ENCODE results near the gene ZNF345. TPM values are rescaled to one million over a fixed set of nuclear protein-coding genes. Genes with fewer than 3 reads are reported as not detected.

Gene ZNF345
- total and polyA plus RNA-seq, 10 of the 15 experiments (the other 5 are each of a cell fraction or from before 2014, with no cell fraction given) = 1.3 to 3.0 (median 2.0) TPM

- TF ChIP-seq NR2F1 (conservative IDR thresholded peaks at IDR 0.05) (peak; percentile 41; the same call in 1 of the 2 replicates), MXI1 (IDR thresholded peaks at IDR 0.05; ENCODE audit: low read depth, low read length) (0 out of 2 replicates have a peak, but pooled peaks have one; percentile 56), BHLHE40 (IDR thresholded peaks at IDR 0.05; ENCODE audit: borderline replicate concordance in 1 of 2, low read depth in 2 of 2, low read length in 1 of 2) (0 out of 4 replicates have a peak, but pooled peaks of 1 of the 2 experiments have one; percentile 14), REST (IDR thresholded peaks at IDR 0.05; ENCODE audit: low read depth, low read length) (no peak), MYC (IDR thresholded peaks at IDR 0.05; ENCODE audit: insufficient read depth, insufficient read length, insufficient replicate concordance, low read length, severe bottlenecking) (no peak), IRF4 (IDR thresholded peaks at IDR 0.05; ENCODE audit: low read depth, low read length) (no peak), ETV6 (conservative IDR thresholded peaks at IDR 0.05 in 1 of 2, IDR thresholded peaks at IDR 0.05 in 1 of 2; ENCODE audit: borderline replicate concordance in 1 of 2, low read depth in 1 of 2) (no peak), BCL3 (IDR thresholded peaks at IDR 0.05; ENCODE audit: borderline replicate concordance, insufficient read depth, low read depth, low read length, poor library complexity, severe bottlenecking) (peak; percentile 25), USF2 (IDR thresholded peaks at IDR 0.05; ENCODE audit: borderline replicate concordance, low read depth, low read length) (no peak), EP300 (IDR thresholded peaks at IDR 0.05; ENCODE audit: borderline replicate concordance in 1 of 2, control insufficient read depth in 1 of 2, low read depth in 2 of 2, low read length in 2 of 2) (0 out of 4 replicates have a peak, but pooled peaks of 1 of the 2 experiments have one; percentile 32), PBX3 (IDR thresholded peaks at IDR 0.05; ENCODE audit: insufficient replicate concordance, low read depth, low read length) (no peak), TCF7 (IDR thresholded peaks at IDR 0.05; ENCODE audit: borderline replicate concordance) (no peak), KDM1A (IDR thresholded peaks at IDR 0.05; ENCODE audit: borderline replicate concordance) (no peak), POLR2AphosphoS5 (IDR thresholded peaks at IDR 0.05; ENCODE audit: low read length) (peak; percentile 41; the same call in 1 of the 2 replicates), NBN (IDR thresholded peaks at IDR 0.05) (peak; percentile 74), ASH2L (IDR thresholded peaks at IDR 0.05; ENCODE audit: borderline replicate concordance, low read depth) (no peak), RFX5 (IDR thresholded peaks at IDR 0.05; ENCODE audit: low read depth, low read length) (no peak), NFIC (IDR thresholded peaks at IDR 0.05; ENCODE audit: low read depth, low read length) (no peak), ZZZ3 (IDR thresholded peaks at IDR 0.05; ENCODE audit: control insufficient read depth, insufficient read length, low read depth) (no peak), ATF7 (IDR thresholded peaks at IDR 0.05; ENCODE audit: low read depth) (peak; percentile 75)
These were observed 746 bp upstream of the ZNF345 start (continued) for GRCh38 chr19:36849701-36850558.
